ENCODE results near the gene TNFAIP3. TPM values are rescaled to one million over a fixed set of nuclear protein-coding genes. Genes with fewer than 3 reads are reported as not detected.

Gene TNFAIP3
- polyA plus RNA-seq, 3 donors: 35.5 to 273 (median 38.4) TPM

- peak overlapping the region in 2 of 7 donors; percentile 12 to 35 for H3K27ac Mint-ChIP-seq
- H3K36me3 Mint-ChIP-seq: no peaks in the 10 kb centered on the region
- Histone ChIP-seq H3K36me3 (replicated peaks in 1 of 2; ENCODE audit: control insufficient read depth in 1 of 2, insufficient read depth in 2 of 2, low read length in 2 of 2) (no peaks in the 10 kb centered on the region), H3K9me3 (replicated peaks in 1 of 2; ENCODE audit: control insufficient read depth in 1 of 2, insufficient read depth in 1 of 2, low read length in 2 of 2) (no peaks in the 10 kb centered on the region), H3K4me2 (replicated peaks; ENCODE audit: extremely low read depth, low read length, poor library complexity, severe bottlenecking) (no peak overlapping the region), H3K4me3 (replicated peaks in 1 of 3; ENCODE audit: low read depth in 2 of 3, low read length in 3 of 3) (no peak overlapping the region), H3K79me2 (ENCODE audit: insufficient read depth, low read length) (no peaks in the 10 kb centered on the region), H2AFZ (ENCODE audit: insufficient read depth, low read depth, low read length, poor library complexity, severe bottlenecking) (peak overlapping the region; percentile 16), H3K27ac (ENCODE audit: low read depth in 1 of 2, low read length in 2 of 2) (no peak overlapping the region), H3K9ac (ENCODE audit: insufficient read depth, low read length, poor library complexity, severe bottlenecking) (no peak overlapping the region), H3K4me1 (ENCODE audit: control insufficient read depth in 1 of 2, insufficient read depth in 2 of 2, low read length in 2 of 2) (peaks cover 15 to 31% of the 10 kb centered on the region in 2 donors), H4K20me1 (ENCODE audit: insufficient read depth, low read length) (no peaks in the 10 kb centered on the region), H3K27me3 (ENCODE audit: control insufficient read depth in 2 of 2, insufficient read depth in 2 of 2, low read length in 2 of 2) (no peaks in the 10 kb centered on the region)
- intact Hi-C loops (cut with micrococcal nuclease): no loop called here
- DNase-seq: peak in 2 of 3 donors; percentile 19 to 80
- peaks cover 37% of the 10 kb centered on the region for H3K4me1 Mint-ChIP-seq
- H3K9me3 Mint-ChIP-seq: peaks cover 0 to 2% (median 0%) of the 10 kb centered on the region in 7 donors
- no peak overlapping the region for H3K4me3 Mint-ChIP-seq
- TF ChIP-seq CTCF (IDR thresholded peaks at IDR 0.05): no peak
- peaks cover 0 to 2% (median 0%) of the 10 kb centered on the region in 3 donors for H3K27me3 Mint-ChIP-seq (ENCODE audit: low read depth in 3 of 3)
- WGBS (ENCODE audit: insufficient coverage): no CpG with 5 or more reads among the region's 2 CpGs
Measured at GRCh38 chr6:137819740-137820139, 47.3 kb upstream of the TNFAIP3 start.

GRCh38 chr6:137820425-137820824 is 46.6 kb upstream of the TNFAIP3 start:
- Mint-ChIP-seq H3K4me3 (no peak overlapping the region), H3K27me3 (ENCODE audit: low read depth in 3 of 3) (peaks cover 0 to 2% (median 0%) of the 10 kb centered on the region in 3 donors), H3K36me3 (no peaks in the 10 kb centered on the region), H3K9me3 (peaks cover 0 to 2% (median 0%) of the 10 kb centered on the region in 7 donors), H3K4me1 (peaks cover 37% of the 10 kb centered on the region), H3K27ac (no peak overlapping the region)
- intact Hi-C loops (cut with micrococcal nuclease): no loop called here
- Histone ChIP-seq H3K4me2 (replicated peaks; ENCODE audit: extremely low read depth, low read length, poor library complexity, severe bottlenecking) (no peak overlapping the region), H3K27me3 (ENCODE audit: control insufficient read depth in 2 of 2, insufficient read depth in 2 of 2, low read length in 2 of 2) (no peaks in the 10 kb centered on the region), H3K4me1 (ENCODE audit: control insufficient read depth in 1 of 2, insufficient read depth in 2 of 2, low read length in 2 of 2) (peaks cover 15 to 31% of the 10 kb centered on the region in 2 donors), H3K9ac (ENCODE audit: insufficient read depth, low read length, poor library complexity, severe bottlenecking) (no peak overlapping the region), H3K4me3 (replicated peaks in 1 of 3; ENCODE audit: low read depth in 2 of 3, low read length in 3 of 3) (no peak overlapping the region), H3K79me2 (ENCODE audit: insufficient read depth, low read length) (no peaks in the 10 kb centered on the region), H4K20me1 (ENCODE audit: insufficient read depth, low read length) (no peaks in the 10 kb centered on the region), H2AFZ (ENCODE audit: insufficient read depth, low read depth, low read length, poor library complexity, severe bottlenecking) (no peak overlapping the region), H3K9me3 (replicated peaks in 1 of 2; ENCODE audit: control insufficient read depth in 1 of 2, insufficient read depth in 1 of 2, low read length in 2 of 2) (no peaks in the 10 kb centered on the region), H3K36me3 (replicated peaks in 1 of 2; ENCODE audit: control insufficient read depth in 1 of 2, insufficient read depth in 2 of 2, low read length in 2 of 2) (no peaks in the 10 kb centered on the region), H3K27ac (ENCODE audit: low read depth in 1 of 2, low read length in 2 of 2) (no peak overlapping the region)
- WGBS (ENCODE audit: insufficient coverage): no CpG with 5 or more reads among the region's 2 CpGs
- no peak for DNase-seq
- no peak for TF ChIP-seq CTCF (IDR thresholded peaks at IDR 0.05)
